Psoas muscle (tissue), 8 donors: ENCODE data around the gene CCR5. TPM values are rescaled to one million over a fixed set of nuclear protein-coding genes. Genes with fewer than 3 reads are reported as not detected.

Experiments used
- ATAC-seq, 4 donors: fragments of 200-7000 bp; cut with Tn5 transposase; one replicate each; pipeline ENCODE4 v1.9.1; 2020; ENCODE audit warnings: moderate library complexity in 3 of 4, mild to moderate bottlenecking in 2 of 4
- DNase-seq, 2 donors: peaks; one replicate each; pipeline ENCODE4 v3.0.0-alpha.2; 2020
- H3K27ac ChIP-seq: fragments of 200-600 bp; one replicate; pipeline ENCODE4 v1.8.0; 2022
- H3K27me3 ChIP-seq, 3 donors: fragments of 200-600 bp in 1 of 3; one replicate each; pipeline versions ENCODE4 v1.6.1 to v1.8.0; 2013 to 2022; ENCODE audit warnings: low read length in 2 of 3, mild to moderate bottlenecking in 2 of 3, moderate library complexity in 1 of 3; ENCODE audit not compliant: insufficient read depth in 3 of 3
- H3K36me3 ChIP-seq, 2 donors: fragments of 200-600 bp in 1 of 2; one replicate each; pipeline versions ENCODE4 v1.6.1 to v1.8.0; 2013 to 2022; ENCODE audit warnings: low read depth in 1 of 2, mild to moderate bottlenecking in 1 of 2, moderate library complexity in 1 of 2; ENCODE audit not compliant: insufficient read depth in 1 of 2
- H3K4me1 ChIP-seq: fragments of 200-600 bp; one replicate; pipeline ENCODE4 v1.8.0; 2022
- H3K4me3 ChIP-seq: fragments of 200-600 bp; one replicate; pipeline ENCODE4 v1.8.0; 2022; ENCODE audit warnings: mild to moderate bottlenecking
- H3K9me3 ChIP-seq: fragments of 200-600 bp; one replicate; pipeline ENCODE4 v1.8.0; 2022
- WGBS, 3 donors: extraction: QIAGEN DNeasy Blood & Tissue Kit; methylation state at CpG; one replicate each; pipeline versions ENCODE4 v1.1.6 to v1.1.7; 2013; 5-methylcytosine and 5-hydroxymethylcytosine counted together
- intact Hi-C, 2 donors: fragments of 100-400 bp; cut with DNase I; formaldehyde crosslinking; loops; one replicate each; pipeline versions ENCODE4 v1.11.0 to v1.14.2; 2022
- polyA plus RNA-seq, 3 donors: library from polyadenylated mRNA; stranded (reverse); fragments of 200-250 nt; gene quantifications; one replicate each; pipeline ENCODE4 v1.2.3, GENCODE V29; 2013
- total RNA-seq, 4 donors: library from RNA; stranded (reverse); fragmentation: NEBNext Ultra II Directional in 2 of 4; extraction: Animal tissue kit (Norgen Biotek cat#: 25700) in 2 of 4; gene quantifications; one replicate each; pipeline versions ENCODE4 v1.2.1 to v1.2.4, GENCODE V29; 2021 to 2023
- TF ChIP-seq, protein P1 (sequence below): fragments of 200-600 bp; IDR thresholded peaks from one replicate; pipeline ENCODE4 v1.8.0; 2022; ENCODE audit warnings: antibody characterized with exemption
- donor health status: healthy with polysubstance abuse.
- donor health status: DM: no; HTN: no; CAD: no; lungs with moderate emphysema.
- donor health status: Bipolar disorder and iron deficiency.
- donor health status: healthy.
- donor health status: DM: yes; HTN: yes; CAD: no.
- donor health status: DM: no; HTN: no; CAD: no.
- donor health status: DM: no; HTN: no; CAD: no.
- donor health status: DM: yes; HTN: yes; CAD: no.

Gene CCR5
- total and polyA plus RNA-seq, 7 donors = 0.08 to 1.1 (median 0.21) TPM

DNA sequence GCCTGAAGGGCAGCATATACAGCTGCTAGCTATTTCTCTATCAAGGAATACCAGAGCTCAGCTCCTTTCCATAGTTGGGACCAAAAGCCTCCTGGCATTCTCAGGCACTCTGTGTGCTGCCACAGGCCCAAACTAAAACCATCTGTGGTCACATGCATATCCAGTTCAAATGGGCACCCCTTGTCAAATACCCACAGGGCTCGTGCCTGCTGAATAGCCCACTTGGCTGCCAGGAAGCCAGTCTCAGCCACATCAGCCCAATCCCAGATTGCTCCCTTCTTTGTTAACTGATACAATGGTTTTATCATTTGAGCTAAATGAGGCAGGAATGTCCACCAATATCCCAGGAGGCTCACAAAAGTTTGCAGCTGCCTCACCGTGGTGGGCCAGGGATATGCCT lies 50.2 kb downstream of the CCR5 start:
- Histone ChIP-seq H3K27me3 (no peaks in the 10 kb centered on the region), H3K27ac (no peak overlapping the region), H3K4me1 (no peaks in the 10 kb centered on the region), H3K9me3 (no peaks in the 10 kb centered on the region), H3K4me3 (no peak overlapping the region), H3K36me3 (no peaks in the 10 kb centered on the region)
- TF ChIP-seq, protein P1, sequence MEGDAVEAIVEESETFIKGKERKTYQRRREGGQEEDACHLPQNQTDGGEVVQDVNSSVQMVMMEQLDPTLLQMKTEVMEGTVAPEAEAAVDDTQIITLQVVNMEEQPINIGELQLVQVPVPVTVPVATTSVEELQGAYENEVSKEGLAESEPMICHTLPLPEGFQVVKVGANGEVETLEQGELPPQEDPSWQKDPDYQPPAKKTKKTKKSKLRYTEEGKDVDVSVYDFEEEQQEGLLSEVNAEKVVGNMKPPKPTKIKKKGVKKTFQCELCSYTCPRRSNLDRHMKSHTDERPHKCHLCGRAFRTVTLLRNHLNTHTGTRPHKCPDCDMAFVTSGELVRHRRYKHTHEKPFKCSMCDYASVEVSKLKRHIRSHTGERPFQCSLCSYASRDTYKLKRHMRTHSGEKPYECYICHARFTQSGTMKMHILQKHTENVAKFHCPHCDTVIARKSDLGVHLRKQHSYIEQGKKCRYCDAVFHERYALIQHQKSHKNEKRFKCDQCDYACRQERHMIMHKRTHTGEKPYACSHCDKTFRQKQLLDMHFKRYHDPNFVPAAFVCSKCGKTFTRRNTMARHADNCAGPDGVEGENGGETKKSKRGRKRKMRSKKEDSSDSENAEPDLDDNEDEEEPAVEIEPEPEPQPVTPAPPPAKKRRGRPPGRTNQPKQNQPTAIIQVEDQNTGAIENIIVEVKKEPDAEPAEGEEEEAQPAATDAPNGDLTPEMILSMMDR = no peak
- no peak for ATAC-seq
- no peak for DNase-seq
- WGBS, 3 donors = 47 to 73% (median 67%) methylated on average over 2 of the region's 2 CpGs
- intact Hi-C loops = no loop called here

DNA sequence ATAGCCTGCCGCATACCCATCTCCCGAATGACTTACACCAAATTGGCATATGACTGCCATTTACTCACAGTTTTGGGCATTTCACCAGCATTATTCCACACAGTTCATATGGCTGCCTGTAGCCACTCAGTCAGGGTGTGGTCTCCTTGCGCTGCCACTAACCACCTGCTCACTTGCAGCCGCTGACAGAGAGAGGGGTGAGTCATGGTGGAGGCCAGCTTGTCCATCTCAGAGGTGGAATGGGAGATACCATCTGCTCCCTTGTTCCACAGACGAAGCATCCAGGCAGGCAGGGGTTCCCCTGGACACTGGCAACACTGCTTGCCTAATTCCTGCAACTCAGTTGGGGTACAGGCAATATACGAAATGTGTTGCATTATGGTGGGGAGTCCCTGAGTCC lies 51.9 kb downstream of the CCR5 start:
- TF ChIP-seq, protein P1 = no peak
- H3K27ac ChIP-seq = no peak overlapping the region
- no peak overlapping the region for H3K4me3 ChIP-seq
- 81 to 89% (median 85%) methylated on average over 6 of the region's 6 CpGs for WGBS, 3 donors
- no peaks in the 10 kb centered on the region for H3K36me3 ChIP-seq
- ATAC-seq = peak; percentile 56 to 68 (median 60)
- DNase-seq = no peak
- intact Hi-C loops = no loop called here
- no peaks in the 10 kb centered on the region for H3K4me1 ChIP-seq
- H3K9me3 ChIP-seq = no peaks in the 10 kb centered on the region
- no peaks in the 10 kb centered on the region for H3K27me3 ChIP-seq

DNA sequence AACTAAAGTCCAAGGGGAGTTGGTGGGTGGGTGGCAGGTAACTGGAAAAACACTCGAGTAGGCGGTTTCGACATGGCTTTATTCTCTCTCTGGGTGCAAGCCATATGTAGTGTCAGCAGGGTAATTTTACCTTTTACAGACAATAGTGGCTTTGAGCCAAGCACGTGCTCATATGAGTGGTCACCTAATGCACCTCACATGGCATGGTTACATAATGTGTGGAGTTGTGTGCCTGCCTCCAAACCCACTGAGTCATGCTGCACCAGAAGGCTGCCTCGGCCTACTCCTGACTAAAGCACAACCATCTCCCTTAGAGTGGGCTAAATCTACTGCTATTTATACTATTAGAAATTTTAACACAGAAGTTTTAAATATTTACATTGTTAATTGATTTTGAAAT lies 52.8 kb downstream of the CCR5 start:
- Histone ChIP-seq H3K4me3 (no peak overlapping the region), H3K36me3 (no peaks in the 10 kb centered on the region), H3K9me3 (no peaks in the 10 kb centered on the region), H3K27ac (no peak overlapping the region), H3K27me3 (no peaks in the 10 kb centered on the region), H3K4me1 (no peaks in the 10 kb centered on the region)
- no peak for DNase-seq
- 76 to 79% (median 79%) methylated on average over 5 of the region's 5 CpGs for WGBS, 3 donors
- intact Hi-C loops = no loop called here
- TF ChIP-seq, protein P1 = no peak
- ATAC-seq = peak in 3 of 4 donors; percentile 50 to 69 (median 56)

Other genes starting within 250 kb of the CCR5 start
- gene CCR1, start 162.6 kb upstream of the CCR5 start, total RNA-seq = 1 to 10 TPM; 1.0 to 4.0 (median 1.8) TPM
- under 1 TPM; 0.47 to 0.81 (median 0.49) TPM for gene CCR1, start 162.6 kb upstream of the CCR5 start, polyA plus RNA-seq
- gene CCR3, start 128.5 kb upstream of the CCR5 start, total RNA-seq = under 1 TPM in 3 of 4 donors, not detected in 1; 0.48 to 0.62 (median 0.49) TPM
- under 1 TPM; 0.10 to 0.41 (median 0.14) TPM for gene CCR3, start 128.5 kb upstream of the CCR5 start, polyA plus RNA-seq
- gene CCR2, start 16.8 kb upstream of the CCR5 start, total RNA-seq = 1 to 10 TPM in 1 of 4 donors, under 1 TPM in 3; 0.23 to 1.0 (median 0.38) TPM
- under 1 TPM; 0.10 to 0.34 (median 0.27) TPM for gene CCR2, start 16.8 kb upstream of the CCR5 start, polyA plus RNA-seq
- gene CCRL2, start 36.3 kb downstream of the CCR5 start, total RNA-seq = 1 to 10 TPM; 1.0 to 1.8 (median 1.7) TPM
- gene CCRL2, start 36.3 kb downstream of the CCR5 start, polyA plus RNA-seq = 1 to 10 TPM in 1 of 3 donors, under 1 TPM in 2; 0.55 to 1.1 (median 0.70) TPM
- 1 to 10 TPM; 2.0 to 3.8 (median 3.2) TPM for gene LTF, start 94.0 kb downstream of the CCR5 start, total RNA-seq
- gene LTF, start 94.0 kb downstream of the CCR5 start, polyA plus RNA-seq = 1 to 10 TPM in 1 of 3 donors, under 1 TPM in 2; 0.73 to 1.9 (median 0.94) TPM
- not detected for gene RTP3, start 127.0 kb downstream of the CCR5 start, total RNA-seq
- gene RTP3, start 127.0 kb downstream of the CCR5 start, polyA plus RNA-seq = under 1 TPM in 1 of 3 donors, not detected in 2; 0.01 TPM
- 100 to 1,000 TPM in 1 of 4 donors, 10 to 100 TPM in 3; 65.1 to 160 (median 95.6) TPM for gene LRRC2, start 195.4 kb downstream of the CCR5 start, total RNA-seq
- 10 to 100 TPM in 2 of 3 donors, 1 to 10 TPM in 1; 8.3 to 60.3 (median 57.9) TPM for gene LRRC2, start 195.4 kb downstream of the CCR5 start, polyA plus RNA-seq
- gene FAM240A, start 241.6 kb downstream of the CCR5 start, total RNA-seq = under 1 TPM in 1 of 4 donors, not detected in 3; 0.96 TPM
- under 1 TPM; 0.01 to 0.14 (median 0.04) TPM for gene FAM240A, start 241.6 kb downstream of the CCR5 start, polyA plus RNA-seq